T-helper 2 cell (primary cell): ENCODE data around the gene FOXK1.
A peak's percentile ranks its signal among the peaks of the same experiment; 100 is the strongest.
"Not testable (repeated sequence)": the region's sequence is repeated elsewhere in the genome, so short reads cannot be mapped to it uniquely, and the experiment has no call there.

Experiments
- DNase-seq, 5 experiments: peaks; one replicate each; pipeline versions ENCODE4 v3.0.0 to v3.0.0-alpha.2; 2012 to 2022

The FOXK1 gene

DNA sequence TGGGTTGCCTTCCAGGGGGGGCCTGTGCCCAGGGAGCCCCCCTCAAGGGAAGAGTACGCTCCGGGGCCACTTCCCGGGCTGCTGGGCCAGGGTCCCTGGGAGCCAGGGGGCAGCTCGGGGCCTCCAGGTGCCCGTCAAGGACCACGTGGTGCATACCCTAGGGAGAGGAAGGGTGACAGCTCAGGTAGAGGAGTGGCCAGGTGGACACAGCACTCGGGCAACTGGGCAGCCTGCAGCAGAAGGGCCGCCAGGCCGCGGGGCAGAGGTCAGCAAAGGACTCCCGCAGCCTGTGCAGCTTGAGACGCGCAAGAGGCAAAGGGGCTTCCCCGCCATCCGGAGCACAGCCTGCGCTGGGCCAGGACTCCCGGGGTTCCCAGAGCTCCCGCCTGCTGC is 119.7 kb downstream of the FOXK1 start:
- DNase-seq = no peak

DNA sequence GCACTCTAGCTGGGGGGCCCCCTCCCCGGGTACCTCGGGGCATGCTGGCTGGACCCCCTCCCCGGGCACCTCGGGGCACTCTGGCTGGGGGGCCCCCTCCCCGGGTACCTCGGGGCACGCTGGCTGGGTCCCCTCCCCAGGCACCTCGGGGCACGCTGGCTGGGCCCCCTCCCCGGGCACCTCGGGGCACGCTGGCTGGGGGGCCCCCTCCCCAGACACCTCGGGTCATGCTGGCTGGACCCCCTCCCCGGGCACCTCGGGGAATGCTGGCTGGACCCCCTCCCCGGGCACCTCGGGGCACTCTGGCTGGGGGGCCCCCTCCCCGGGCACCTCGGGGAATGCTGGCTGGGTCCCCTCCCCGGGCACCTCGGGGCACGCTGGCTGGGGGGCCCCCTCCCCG is 120.5 kb downstream of the FOXK1 start:
- not testable (repeated sequence) for DNase-seq

GRCh38 chr7:4803397-4804241 is 121.5 kb downstream of the FOXK1 start:
- no peak for DNase-seq

DNA sequence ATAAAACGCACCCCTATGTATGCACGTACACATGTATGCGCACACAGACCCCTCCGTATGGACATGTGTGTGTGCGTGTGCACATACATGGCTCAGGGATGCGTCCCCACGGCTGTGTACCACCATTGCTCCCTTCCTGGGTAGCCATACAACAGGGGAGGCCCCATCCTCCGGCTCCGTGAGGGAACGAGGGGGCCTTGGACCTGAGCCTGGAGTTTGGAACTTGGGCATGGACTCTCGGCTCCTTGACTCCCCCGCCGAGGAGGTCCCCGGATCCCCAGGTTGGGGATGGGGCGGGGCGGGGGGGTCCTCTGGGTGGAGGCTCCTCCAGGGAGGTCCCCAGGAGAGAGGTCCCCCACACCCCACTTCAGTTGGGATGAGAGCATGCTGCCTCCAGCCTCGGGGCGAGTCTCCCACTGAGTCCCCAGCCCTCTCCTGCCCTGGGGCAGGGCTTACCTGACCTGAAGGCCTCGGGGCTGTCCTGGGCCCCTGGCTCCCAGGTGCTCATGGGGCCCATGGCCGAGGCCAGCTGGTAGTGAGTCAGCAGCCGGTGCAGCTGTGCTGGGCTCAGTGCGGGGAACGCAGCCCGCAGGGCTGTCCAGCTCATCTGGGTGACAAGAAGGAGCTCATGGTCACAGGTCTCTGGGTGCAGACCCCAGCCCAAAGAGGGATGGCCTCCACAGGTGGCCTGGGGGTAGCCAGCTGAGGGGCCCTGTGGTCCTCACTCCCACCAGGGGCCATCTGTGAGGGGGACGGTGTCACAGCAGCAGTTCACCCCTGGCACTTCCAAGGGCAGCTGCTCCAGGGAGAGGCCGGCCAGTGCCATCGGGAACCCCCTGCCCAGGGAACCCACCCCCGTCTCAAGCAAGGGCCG is 123.3 kb downstream of the FOXK1 start:
- DNase-seq = no peak

DNA sequence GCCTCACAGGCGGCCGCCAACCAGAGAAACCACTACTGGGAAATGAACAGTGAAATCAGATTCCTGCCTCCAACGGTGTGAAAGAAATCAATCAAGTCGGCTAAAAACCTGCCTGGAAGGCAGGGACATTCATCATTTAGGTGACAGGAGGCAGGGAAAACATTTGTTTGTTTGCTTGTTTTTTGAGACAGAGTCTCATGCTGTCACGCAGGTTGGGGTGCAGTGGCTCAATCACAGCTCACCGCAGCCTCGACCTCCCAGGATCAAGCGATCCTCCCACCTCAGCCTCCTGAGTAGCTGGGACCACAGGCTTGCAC is 123.8 kb downstream of the FOXK1 start:
- no peak for DNase-seq

DNA sequence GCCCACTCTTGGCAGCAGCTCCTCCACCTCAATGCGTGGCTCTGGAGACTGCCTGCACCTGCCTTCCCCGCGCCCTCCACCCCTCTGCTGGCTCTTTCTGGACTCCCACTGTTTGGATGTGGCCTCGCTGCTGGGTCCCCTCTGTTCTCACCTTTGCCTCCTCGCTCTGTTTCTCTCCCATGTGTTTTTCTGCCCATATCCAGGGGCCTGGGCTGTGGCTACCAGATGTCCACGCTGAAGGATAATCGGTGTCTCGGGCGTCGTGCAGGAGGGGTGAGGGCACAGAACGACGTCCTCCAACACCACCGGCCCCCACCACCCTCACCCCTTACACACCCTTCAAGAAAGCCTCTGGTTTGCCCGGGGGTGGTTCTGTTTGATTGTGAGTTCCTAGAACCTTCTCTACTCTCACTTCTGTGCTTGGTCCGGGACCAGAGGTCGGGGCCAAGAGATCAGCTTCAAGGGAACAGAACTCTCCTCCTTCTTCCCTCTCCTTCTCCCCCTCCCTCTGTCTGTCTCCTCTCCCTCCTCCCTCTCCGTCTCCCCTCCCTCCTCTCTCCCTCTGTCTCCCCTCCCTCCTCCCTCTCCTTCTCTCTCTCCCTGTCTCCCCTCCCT is 125.0 kb downstream of the FOXK1 start:
- no peak for DNase-seq

GRCh38 chr7:4807598-4808016 is 125.5 kb downstream of the FOXK1 start:
- DNase-seq = no peak

DNA sequence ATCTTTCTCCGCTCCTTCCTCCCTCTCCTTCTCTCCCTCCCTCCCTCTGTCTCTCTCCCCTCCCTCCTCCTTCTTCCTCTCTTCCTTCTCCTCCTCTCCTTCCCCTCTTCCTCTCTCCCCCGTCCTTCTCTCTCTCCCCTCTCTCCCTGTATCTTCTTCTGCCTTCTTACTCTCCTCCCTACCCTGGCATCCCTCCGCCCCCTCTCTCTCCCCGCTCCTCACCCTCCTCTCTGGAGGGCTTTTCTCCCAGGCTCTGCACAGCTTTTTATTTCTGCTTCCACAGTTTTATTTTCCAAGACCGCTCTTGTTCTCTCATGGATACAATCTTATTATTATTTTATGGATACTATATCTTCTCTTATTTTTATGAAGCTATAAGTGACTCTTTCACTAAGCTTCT is 125.9 kb downstream of the FOXK1 start:
- no peak for DNase-seq

DNA sequence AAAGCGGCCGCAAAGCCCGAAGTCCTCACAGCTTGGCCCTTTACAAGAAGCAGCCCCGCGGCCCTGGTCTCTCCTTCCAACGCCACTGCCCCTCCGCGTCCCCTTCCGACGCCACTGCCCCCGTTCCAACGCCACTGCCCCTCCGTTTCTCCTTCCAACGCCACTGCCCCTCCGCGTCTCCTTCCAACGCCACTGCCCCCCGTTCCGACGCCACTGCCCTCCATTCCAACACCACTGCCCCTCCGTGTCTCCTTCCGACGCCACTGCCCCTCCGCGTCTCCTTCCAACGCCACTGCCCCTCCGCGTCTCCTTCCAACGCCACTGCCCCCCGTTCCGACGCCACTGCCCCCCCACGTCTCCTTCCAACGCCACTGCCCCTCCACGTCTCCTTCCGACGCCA is 126.5 kb downstream of the FOXK1 start:
- no peak for DNase-seq

DNA sequence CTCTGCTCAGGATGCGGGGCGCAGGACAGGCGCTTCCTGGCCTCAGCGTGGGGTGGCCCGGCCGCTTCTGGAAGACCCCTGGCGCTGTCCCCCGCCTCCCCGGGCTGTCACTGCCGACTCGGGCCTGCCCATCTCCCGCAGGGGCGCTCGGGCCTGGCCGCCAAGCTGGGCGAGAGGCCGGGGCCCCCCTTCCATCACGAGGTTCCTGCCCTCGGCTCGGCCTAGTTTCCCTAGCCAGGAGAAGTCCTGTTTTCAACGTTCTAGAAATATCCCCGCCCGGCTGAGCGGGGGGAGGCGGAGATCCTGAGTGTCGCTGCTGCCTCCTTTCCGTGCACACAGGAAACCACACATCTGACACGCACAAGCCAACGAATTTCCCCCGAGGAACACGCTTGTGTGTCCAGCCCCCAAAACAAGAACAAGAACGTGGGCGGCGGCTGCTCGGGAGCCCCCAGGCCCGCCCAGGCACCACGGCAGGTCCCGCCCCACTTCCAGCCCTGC is 127.0 kb downstream of the FOXK1 start:
- peak in 1 of 5 experiments; percentile 38 for DNase-seq

DNA sequence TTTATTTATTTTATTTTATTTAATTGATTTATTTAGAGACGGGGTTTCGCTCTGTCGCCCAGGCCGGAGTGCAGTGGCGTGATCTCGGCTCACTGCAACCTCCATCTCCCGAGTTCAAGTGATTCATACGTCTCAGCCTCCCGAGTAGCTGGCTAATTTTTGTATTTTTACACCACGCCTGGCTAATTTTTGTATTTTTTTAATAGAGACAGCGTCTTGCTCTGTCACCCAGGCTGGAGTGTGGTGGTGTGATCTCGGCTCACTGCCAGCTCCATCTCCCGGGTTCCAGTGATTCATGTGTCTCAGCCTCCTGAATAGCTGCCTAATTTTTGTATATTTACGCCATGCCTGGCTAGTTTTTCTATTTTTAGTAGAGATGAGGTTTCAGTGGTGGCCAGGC is 127.6 kb downstream of the FOXK1 start:
- DNase-seq = no peak

GRCh38 chr7:4814433-4814832 is 132.3 kb downstream of the FOXK1 start:
- DNase-seq = no peak

DNA sequence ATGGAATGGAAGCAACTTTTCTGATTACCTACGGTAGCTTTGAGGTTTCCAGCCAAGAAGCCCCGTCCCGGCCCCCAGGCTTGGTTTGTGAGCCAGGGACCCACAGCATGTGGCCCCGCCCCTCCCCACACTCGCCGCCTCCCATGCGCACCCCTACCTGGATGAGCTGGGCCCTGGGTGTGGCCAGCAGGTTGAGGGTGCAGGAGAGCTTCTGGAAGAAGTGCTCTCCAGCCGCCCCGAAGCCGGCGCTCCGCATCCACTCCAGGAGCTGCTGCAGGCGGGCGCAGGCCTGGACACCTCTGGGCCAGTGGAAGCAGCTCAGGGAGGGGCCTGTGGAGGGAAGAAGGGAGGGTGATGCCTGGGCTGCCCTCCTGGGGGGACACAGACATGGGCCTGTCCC is 133.0 kb downstream of the FOXK1 start:
- DNase-seq = no peak

- DNase-seq = no peak
Measured at GRCh38 chr7:4815609-4816418, 133.7 kb downstream of the FOXK1 start.

- DNase-seq = no peak
Measured at GRCh38 chr7:4816419-4817080, 134.5 kb downstream of the FOXK1 start.

GRCh38 chr7:4817178-4817901 is 135.2 kb downstream of the FOXK1 start:
- DNase-seq = no peak

GRCh38 chr7:4818000-4818794 is 136.1 kb downstream of the FOXK1 start:
- no peak for DNase-seq

GRCh38 chr7:4819560-4820404 is 137.7 kb downstream of the FOXK1 start:
- DNase-seq = no peak

DNA sequence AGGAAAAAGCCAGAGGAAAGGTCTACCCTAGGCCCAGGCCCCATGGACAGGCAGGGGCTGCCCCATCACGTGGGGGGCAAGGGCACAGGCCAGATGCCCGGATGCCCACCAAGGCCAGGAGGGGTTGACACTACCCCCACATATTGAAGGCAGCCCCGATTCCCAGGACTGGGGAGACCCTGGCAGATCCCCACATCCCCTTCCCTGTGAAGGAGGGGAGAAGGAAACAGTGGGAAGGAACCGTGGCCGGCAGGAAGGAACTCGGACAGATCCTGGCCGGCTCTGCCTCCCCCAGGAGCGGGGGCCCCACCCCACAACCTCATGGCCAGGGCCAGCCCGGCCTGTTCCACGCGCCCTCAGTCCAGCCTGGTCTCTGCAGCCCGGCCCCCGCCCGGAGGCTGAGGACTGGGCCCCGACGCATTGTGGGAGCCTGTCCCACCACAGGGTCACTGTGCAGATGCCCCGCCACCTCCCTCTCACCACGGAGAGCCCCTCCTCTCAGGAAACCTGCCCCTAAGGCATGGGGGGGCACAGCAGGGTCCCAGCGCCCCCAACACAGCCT is 138.4 kb downstream of the FOXK1 start:
- DNase-seq = no peak
